Kidney glomerular epithelial cell (primary cell): ENCODE data around the gene NRXN2.

ENCODE experiments used
- DNase-seq: peaks from one replicate; lab custom pipeline; 2025; lab: John Stamatoyannopoulos, UW

Gene NRXN2

DNA sequence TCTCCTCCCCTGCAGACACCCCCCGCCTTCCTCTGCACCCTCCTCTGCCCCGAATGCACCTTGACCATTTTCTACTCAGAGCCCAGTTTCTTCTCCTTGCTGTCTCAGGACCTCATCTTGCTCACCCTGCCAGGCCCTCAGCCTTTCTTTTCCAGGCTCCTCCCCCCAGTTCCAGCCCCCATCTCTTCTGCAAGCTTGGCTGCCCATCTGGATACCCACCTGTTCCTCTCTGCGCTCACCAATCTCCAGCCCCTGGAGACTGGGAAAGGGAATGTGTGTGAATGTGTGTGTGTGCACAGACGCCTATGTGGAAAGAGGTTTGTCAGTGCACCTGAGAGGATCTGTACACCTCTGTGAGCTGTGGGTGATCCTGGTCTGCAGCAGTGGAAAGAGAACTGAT is 95.6 kb downstream of the NRXN2 start:
- no peak for DNase-seq

DNA sequence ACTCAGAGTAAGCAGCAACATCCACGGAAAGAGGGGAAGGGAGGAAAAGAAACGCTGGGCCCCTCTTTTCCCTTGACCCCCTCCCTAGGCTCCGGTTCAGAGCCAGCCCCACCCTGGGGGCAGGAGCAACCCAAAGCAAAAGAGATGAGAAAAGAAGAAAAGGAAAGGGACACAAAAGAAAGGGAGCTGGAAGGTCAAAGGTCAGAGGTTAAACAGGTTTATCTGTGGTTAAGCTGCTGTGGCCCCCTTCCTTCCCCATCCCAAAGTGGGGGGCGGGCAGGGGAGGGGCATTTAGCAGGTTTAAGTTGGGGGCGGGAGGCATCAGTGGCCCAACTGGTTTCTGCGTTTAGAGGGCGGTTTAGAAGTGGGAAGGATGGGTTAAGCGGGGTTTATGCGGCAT is 96.4 kb downstream of the NRXN2 start:
- no peak for DNase-seq

DNA sequence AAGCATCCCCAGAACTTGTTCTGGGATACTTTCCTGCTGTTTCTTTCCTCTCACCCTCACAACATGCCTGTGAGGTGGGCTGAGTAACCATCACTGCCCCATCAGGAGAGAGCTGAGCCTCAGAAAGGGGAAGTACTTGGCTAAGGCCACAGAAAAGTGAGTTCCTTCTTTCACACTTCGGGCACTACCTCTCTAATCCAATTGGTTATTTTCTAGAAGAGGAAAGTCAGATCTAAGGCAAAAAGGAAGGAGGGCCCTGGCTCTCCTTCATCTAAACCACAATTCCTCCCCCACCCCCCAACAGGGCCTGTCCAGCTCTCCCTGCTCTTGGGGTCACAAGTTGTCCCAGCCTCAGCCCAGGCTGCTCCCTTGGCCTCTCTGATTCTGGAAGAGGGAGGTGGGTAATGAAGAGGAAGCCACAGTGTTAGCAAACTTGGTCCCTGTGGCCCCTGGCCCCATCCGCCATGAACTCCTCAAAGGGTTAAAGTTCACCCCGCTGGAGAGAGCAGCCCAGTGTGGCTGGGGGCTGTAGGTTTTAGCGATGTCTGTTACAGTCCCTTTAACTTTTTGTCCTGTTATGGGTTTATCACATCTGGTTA is 98.0 kb downstream of the NRXN2 start:
- DNase-seq, result no peak

DNA sequence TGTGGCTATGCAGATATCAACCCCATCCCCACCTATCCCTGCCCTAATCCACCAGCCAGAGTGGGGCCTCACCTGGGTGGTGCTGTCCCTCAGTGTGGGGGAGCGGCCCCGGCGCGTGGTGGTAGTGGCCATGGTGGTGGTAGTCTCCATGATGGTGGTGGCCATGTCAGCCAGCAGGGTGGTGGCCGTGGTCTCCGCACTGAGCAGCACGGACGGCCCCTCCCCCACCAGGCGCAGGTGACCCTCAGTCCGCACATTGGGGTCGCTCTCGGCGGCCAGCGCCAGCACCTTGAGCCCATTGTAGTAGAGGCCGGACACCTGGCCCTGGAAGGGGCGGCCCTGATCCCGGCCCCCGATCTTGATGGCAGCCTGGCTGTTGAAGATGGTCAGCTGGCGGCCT is 100.3 kb downstream of the NRXN2 start:
- no peak for DNase-seq

DNA sequence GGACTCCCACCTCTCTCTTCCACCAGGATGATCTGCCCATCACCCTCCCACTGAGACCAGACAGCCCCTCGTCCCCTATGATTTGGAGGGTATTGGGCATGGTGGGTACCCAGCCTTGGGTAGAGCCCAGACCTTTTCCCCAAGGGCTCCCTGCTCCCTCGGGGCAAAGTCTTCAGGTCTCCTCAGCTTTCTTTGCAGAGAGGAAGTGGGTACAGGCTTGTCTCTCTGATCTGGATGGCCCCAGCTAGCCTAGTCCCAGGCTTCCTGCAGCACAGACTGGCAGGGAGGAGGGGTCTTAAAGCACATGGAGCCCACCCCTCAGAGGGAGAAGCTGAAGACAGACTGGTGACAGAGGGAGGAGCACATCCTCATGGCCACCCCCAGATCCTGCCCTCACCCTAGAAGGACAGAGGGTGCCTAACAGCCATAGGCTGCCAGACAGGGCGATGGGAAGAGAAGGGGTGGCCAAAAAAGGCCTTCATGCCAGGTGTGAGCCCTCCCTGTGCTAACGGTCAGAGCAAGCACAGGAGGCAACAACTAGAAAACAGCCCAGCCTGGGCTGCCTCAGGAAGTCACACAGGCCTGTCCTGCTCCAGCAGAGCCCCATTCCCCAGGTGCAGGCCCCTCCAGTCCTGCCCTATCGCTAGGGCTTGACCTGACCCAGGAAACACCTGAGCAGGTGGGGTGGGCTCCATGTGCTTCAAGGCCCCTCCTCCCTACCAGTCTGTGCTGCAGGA is 101.5 kb downstream of the NRXN2 start:
- DNase-seq, result no peak

DNA sequence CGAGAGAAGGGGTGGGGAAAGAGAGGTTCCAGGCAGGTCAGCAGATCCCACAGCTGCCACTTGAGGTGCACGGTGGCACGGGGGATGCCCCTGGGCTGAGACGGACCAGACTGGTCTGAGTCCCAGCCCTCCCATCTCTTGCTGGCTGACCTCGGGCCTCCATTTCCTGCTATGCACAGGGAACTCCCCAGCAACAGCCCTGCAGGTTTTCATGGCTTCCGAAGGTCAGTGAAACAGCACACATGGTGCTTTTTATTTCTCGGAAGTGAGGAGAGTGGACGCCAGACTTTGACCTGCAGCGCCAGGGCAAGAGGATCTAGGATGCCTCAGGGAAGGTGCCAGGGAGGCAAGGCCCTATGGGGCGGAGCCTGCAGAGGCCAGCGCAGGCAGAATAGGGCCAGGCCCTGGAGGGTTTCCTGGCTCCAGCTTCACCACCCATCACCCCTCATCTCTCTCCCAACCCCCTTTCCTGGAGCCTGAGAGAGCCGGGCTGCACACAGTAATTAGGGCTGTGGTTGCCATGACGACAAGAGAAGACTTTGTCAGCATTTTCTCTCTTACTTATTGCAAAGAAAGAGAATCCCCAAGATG is 102.5 kb downstream of the NRXN2 start:
- DNase-seq, result no peak

DNA sequence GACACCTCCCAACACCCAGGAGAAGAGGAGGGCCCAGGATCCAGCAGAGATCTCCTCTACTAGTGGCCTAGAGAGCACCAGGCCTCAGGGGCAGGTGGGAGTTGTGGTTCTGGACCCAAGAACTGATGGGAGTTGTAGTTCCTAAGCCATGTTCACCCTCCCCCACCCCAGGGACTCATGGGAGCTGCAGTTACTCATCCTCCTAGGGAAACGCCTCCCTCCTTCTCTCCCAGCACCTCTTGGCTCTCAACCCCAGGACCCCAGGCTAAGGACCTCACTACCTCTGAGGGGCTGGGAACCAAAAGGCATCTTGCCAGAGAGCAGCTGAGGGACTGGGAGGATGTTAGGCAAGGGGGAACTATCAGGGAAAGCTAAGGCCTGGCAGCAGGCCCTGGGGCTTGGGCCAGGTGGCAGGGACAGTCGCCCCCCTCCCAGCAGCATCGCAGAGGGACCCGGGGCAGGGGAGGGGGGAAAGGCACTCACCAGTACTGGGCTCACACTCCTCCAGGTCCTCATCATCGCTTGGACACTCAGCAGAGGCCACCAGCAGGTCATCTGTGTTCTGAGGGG is 103.1 kb downstream of the NRXN2 start:
- DNase-seq, result peak; percentile 25

DNA sequence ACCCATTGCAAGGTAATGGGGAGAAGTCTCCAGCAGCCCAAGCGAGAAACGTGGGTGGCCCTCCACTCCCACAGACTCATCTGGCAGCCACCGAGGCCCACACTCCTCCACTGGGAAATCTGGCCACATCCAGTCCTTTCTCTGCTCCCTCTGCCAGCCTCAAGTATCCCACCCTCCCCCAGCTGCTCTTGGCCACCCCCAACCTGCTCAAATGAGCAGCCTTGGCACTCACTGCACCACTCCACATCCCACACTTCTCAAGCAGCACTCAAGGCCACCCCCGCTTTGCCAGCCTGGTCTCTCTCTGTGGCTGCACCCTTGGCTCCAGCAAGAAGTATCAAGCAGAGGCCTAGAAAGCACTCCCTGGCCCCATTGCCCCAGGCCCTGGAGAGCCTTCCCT is 103.8 kb downstream of the NRXN2 start:
- DNase-seq, result no peak

DNA sequence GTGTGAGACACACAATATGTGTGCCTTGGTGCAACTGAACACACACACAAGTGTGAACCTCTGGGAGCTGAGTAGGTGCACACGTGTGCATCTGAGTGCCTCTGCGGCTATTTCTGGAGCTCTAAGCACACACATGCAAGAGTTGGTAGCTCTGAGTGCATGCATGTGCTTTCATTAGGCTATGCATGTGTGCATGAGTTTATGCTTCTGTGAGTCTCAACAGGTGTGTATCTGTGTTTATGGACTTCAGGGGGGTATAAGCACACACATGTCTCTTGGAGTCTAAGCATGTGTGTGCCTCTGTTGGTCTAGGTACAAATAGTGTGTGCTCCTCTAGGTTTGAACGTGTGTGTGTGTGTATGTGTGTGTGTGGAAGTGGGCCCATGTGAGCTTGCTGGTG is 106.2 kb downstream of the NRXN2 start:
- DNase-seq, result no peak

DNA sequence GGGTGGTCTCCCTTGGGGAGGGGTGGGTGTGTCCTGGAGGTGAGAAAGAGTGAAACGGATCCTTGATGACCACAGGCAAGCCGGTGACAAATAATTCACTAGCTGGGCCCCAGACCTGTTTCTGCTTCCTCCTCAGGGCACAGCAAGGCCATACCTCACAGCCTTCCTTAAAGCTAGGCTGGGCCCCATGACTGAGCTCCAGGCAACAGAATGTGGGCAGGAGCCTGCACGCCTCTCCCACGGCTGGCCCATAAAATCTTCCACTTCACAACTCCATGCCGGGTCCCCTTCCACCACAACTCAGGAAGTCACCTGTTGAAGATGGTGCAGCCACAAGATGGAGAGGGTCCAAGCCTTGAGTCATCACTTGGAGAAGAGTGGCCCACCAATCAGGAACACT is 108.1 kb downstream of the NRXN2 start:
- DNase-seq, result no peak

DNA sequence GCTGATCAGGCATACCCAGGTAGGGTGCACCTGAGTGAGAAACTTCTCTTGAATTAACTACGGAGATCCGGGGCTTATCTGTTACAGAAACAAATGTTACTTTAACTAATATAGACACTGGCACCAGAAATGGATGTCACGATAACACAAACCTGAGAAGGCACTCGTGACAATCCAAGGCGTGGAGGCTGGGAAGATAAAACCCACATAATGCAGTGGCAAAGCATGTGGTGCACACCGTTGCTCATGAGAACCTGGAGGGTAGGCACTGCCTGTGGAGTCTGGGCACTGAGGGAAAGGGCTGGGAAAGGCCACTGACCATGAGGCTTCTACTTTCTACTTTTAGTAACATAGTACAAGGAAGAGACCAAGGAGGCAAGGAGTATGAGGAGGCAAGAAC is 109.3 kb downstream of the NRXN2 start:
- no peak for DNase-seq

DNA sequence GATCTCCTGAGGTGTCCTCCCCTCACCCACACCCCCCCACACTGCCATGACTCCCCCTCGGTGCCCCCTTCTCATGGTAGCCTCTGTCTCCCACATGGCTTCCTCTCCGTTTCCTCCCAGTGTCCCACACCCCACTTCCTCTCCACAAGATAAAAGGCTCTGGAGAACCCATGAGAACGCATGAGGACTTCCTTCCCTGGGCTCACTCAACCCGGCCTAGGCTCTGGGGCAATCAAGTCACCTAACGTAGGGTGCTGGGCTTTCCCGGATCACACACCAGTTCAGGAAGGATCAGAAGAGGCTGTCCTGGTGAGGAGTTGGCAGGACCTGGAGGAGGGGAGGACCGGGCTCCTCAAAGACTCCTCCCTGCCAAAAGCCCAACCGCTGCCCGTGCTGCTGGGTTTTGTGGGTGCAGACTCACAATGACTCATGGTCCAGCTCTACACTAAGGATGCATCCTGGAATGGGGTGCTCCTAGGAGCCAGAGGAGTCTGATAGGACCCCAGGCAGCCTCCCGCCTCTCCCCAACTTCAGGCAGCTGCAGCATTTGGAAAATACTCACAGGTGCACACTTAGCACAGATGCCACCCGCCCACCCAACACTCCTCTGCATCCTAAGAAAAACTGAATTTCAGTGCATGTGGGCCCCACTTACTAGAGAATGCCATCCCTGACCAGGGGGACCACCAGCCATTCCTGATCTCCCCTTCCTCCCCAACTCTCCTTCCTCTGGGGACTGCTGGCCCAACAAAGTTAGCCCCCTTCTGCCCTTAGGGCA is 110.9 kb downstream of the NRXN2 start:
- no peak for DNase-seq

DNA sequence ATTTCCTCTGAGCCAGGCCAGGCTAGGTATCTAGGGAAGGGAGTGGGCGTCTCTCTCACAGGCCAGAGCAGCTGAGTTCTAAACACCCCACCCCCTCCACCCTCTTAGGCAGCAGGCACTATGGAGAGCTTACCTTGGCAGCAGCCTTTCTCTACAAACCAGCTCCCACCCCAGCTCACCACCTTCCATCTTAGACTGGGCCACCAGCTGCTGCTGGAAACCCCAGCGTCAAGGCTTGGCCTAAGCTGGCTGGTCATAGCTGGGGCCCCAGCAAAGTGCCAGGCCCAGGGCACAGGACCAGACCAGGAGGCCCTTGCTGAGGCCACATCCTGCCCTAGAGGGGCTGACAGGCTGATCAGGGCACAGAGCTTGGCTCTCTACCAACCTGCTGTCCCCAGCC is 111.8 kb downstream of the NRXN2 start:
- DNase-seq, result no peak

DNA sequence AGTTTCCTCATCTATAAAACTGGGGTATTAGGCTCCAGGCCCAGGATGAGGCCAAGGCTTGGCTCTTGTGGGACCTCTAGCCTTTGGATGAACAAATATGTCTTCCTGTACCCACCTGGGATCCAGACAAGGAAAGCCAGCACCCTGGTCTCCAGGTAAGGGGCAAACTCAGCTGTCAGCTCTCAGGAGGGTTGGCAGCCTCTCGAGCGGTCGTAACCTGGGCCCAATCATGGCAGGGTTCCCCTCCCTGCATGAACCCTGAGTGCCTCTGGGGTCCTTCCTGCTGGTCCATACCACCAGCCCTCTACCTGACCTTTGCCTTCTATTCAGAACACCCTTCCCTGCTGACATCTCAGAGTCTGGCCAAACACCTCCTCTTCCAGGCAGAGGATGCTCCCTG is 112.4 kb downstream of the NRXN2 start:
- no peak for DNase-seq

DNA sequence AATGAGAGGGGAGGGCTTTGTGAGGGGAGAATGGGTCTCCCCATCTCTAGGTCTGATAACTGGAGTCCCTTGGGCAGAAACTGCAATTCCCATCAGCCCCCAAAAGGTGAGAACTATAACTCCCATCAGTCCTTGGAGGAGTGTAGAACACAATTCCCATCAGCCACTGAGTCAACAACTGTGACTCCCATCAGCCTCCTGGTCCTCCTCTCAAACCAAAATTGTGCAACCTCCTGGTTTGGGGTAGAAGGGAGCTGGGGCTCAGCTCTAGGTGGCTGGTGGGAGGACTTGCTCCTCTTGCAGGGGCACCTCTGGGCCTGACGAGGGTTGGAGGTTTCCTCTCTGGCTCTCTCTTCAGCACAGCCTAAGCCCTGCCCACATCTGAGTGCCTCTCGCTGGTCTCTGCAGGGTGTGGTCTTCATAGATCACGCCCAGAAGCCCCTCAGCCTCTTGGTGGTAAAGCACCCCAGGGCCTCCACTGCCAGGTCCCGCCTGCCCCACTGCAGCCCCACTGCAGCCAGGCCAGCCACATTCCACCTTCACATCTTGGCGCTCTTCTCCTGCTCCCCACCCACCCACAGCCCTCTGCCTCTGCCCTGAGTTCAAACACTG is 113.5 kb downstream of the NRXN2 start:
- DNase-seq, result no peak

DNA sequence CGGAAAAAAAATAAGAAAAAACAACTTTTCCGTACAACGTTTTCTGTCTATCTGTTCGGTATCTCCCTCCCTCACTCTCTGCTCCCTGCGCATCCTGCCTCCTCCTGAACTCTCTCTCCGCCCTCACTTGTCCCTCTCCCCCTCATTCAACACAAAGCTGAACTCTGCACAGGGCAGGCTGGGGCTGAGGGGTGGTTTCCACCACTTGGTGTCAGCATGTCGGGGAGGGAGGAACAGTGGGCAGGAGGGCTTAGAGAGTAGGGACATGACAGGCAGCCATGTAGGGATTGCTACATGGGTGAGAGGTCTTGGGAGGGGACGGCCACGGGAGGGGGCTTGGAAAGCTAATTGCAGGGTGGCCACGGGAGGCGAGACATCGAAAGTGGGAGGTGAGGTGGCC is 114.4 kb downstream of the NRXN2 start:
- DNase-seq, result no peak

DNA sequence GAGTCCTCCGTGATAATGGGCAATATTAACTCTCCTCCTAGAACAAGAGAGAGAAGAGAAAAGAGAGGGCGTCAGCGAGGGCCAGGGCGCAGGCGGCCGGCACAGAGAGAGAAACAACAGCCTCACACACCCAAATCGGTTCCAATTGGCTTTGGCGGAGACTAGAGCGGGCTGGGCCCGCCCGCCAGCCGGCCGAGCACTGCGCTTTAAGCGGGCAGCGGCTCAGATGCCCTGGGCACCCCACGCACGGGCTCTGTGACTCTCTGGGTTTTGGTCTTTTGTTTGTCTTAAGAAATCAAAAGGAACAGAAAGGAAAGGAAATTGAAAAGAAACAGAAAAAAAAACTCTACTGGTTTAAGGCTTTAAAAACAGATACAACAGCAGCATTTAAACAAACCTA is 115.0 kb downstream of the NRXN2 start:
- peak; percentile 2 for DNase-seq

DNA sequence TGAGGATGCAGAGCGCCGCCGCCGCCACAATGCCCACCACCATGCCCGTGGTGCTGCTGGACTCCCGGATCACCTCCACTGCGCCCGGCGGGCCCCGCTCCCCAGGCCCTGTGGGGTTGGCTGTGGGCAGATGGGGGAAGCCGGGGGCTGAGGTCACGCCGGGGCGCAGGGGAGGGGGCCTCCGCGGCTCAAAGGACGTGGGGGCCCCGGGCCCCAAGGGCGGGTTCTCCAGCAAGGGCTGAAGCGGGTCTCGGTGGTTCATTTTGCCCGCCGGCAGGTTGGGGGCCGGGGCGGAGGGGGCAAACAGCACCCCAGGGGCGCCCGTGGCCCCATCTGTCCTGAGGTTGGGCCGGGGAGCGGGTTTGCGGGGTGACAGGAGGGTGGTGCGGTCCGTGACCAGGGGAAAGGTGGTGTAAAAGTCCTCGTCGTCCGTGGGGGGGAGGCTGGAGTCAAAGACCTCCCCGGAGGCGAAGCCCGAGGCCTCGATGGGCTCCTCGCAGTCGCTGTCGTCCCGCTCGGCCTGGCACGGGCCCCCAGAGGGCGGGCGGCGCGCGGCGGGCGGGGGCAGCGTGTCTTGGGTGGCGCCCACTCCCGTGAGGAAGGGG is 115.5 kb downstream of the NRXN2 start:
- DNase-seq, result no peak

DNA sequence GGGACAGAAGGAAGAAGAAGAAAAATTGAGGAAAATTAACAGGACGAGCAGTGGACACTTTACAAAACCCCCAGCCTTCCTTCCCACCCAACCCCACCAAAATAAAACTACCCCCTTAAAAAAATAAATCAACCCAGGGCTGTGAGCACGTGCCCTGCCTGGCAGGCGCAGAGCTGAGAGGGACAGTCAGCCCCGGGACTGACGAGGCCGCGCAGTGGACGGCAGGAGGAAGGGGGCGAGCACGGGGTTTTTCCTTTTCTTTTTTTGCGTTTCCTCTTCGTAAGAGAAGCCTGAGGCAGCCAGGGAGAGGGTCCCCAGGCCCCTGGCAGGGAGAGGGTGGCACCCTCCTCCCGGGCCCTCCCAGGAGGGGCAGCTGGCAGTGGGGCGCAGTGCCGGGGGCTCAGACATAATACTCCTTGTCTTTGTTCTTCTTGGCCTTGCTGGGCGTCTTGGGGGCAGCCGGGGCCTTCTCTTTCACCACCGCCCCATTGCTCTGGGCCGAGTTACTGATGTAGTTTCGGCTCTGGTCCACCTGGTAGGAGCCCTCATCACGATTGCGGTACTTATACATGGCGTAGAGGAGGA is 116.1 kb downstream of the NRXN2 start:
- DNase-seq, result no peak

DNA sequence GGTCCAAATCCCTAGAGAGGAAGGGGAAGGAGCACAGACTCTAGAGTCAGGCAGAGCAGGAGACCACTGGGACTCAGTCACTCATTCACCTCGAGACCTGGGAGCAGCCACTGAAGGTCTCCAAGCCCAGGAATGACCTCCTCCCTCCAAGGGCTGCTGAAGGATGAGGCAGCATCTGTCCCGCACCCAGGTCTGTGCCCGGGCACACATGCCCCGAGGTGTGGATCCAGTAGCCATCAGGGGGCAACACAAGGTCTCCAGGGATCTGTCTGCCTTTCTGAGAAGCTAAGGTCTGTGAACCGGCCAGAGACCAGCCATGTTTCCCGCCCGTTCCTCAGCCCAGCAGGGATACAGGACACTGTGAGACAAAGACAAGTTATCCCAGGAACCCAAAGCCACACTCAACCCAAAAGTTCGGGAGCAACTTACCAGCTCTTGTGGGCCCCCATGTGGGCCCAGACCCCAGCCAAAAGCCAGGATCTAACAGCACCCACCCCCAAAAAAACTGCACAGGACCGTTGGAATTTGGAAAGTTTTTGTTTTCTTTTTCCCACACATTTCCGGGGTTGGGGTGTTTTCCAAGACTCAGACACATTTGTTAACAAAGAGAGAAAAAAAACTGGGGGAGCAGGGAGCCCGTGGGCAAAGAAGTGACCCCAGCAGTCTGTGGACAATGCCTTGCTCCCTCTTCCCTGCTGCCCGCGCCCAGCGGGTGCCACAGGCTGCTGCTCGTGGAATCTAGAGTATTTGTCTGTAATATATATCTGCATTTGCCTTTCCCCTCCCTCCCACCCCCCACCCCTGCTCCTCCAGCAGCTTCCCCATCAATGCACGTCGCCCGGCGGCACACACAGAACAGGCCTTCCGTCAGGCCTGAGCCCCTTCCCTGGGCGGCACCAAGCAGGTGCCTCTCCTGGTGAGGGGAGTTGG is 117.1 kb downstream of the NRXN2 start:
- DNase-seq, result no peak
